HEK293 (cell line): ENCODE results near the gene NOLC1.

ENCODE experiments used
- HOXC10 ChIP-seq: sonication (generic); formaldehyde crosslinking; IDR thresholded peaks from 2 replicates; pipeline ENCODE4 v1.8.1; 2023; ENCODE audit warnings: mild to moderate bottlenecking, missing genetic modification reagents
- MEIS1 ChIP-seq: sonication (generic); formaldehyde crosslinking; IDR thresholded peaks from 2 replicates; pipeline ENCODE4 v1.8.1; 2022; ENCODE audit warnings: missing genetic modification reagents, mild to moderate bottlenecking, borderline replicate concordance
- PBX3 ChIP-seq: sonication (generic); formaldehyde crosslinking; IDR thresholded peaks from 2 replicates; pipeline ENCODE4 v1.8.1; 2022; ENCODE audit warnings: mild to moderate bottlenecking, moderate library complexity, missing genetic modification reagents
- PRDM10 ChIP-seq: fragments of 450-650 bp; formaldehyde crosslinking; IDR thresholded peaks from 2 replicates; pipeline ENCODE4 v1.5.1; 2016; ENCODE audit warnings: missing biosample characterization, missing genetic modification characterization
- SALL2 ChIP-seq: fragments of 450-650 bp; formaldehyde crosslinking; IDR thresholded peaks from 2 replicates; pipeline ENCODE4 v1.5.0; 2017; ENCODE audit warnings: missing biosample characterization, mild to moderate bottlenecking, missing genetic modification characterization, borderline replicate concordance
- SP7 ChIP-seq: fragments of 450-650 bp; formaldehyde crosslinking; IDR thresholded peaks from 2 replicates; pipeline ENCODE4 v1.5.1; 2016; ENCODE audit warnings: missing biosample characterization, missing genetic modification characterization
- YY2 ChIP-seq: fragments of 450-650 bp; formaldehyde crosslinking; IDR thresholded peaks from 2 replicates; pipeline ENCODE4 v1.5.1; 2016; ENCODE audit warnings: missing biosample characterization, missing genetic modification characterization
- ZBTB17 ChIP-seq: fragments of 450-650 bp; formaldehyde crosslinking; IDR thresholded peaks from 2 replicates; pipeline ENCODE4 v1.5.1; 2016; ENCODE audit warnings: missing biosample characterization, missing genetic modification characterization
- ZBTB21 ChIP-seq: fragments of 450-650 bp; formaldehyde crosslinking; IDR thresholded peaks from 2 replicates; pipeline ENCODE4 v1.5.1; 2017; ENCODE audit warnings: missing biosample characterization, missing genetic modification characterization
- ZFP41 ChIP-seq: fragments of 450-650 bp; formaldehyde crosslinking; IDR thresholded peaks from 2 replicates; pipeline ENCODE4 v1.5.1; 2016; ENCODE audit warnings: missing biosample characterization, missing genetic modification characterization, borderline replicate concordance
- ZFP69B ChIP-seq: fragments of 450-650 bp; formaldehyde crosslinking; IDR thresholded peaks from 2 replicates; pipeline ENCODE4 v1.5.1; 2016; ENCODE audit warnings: missing biosample characterization, missing genetic modification characterization
- ZNF10 ChIP-seq: fragments of 450-650 bp; formaldehyde crosslinking; IDR thresholded peaks from 2 replicates; pipeline ENCODE4 v1.5.1; 2017; ENCODE audit warnings: missing biosample characterization, missing genetic modification characterization
- ZNF114 ChIP-seq: fragments of 450-650 bp; formaldehyde crosslinking; IDR thresholded peaks from 2 replicates; pipeline ENCODE4 v1.5.0; 2017; ENCODE audit warnings: missing biosample characterization, missing genetic modification characterization
- ZNF138 ChIP-seq: fragments of 450-650 bp; formaldehyde crosslinking; IDR thresholded peaks from 2 replicates; pipeline ENCODE4 v1.5.1; 2016; ENCODE audit warnings: missing biosample characterization, missing genetic modification characterization, borderline replicate concordance
- ZNF18 ChIP-seq: fragments of 450-650 bp; formaldehyde crosslinking; IDR thresholded peaks from 2 replicates; pipeline ENCODE4 v1.5.1; 2016; ENCODE audit warnings: missing biosample characterization, missing genetic modification characterization
- ZNF324 ChIP-seq: fragments of 450-650 bp; formaldehyde crosslinking; IDR thresholded peaks from 2 replicates; pipeline ENCODE4 v1.5.1; 2016; ENCODE audit warnings: missing biosample characterization, missing genetic modification characterization
- ZNF510 ChIP-seq: fragments of 450-650 bp; formaldehyde crosslinking; IDR thresholded peaks from 2 replicates; pipeline ENCODE4 v1.5.1; 2018; ENCODE audit warnings: mild to moderate bottlenecking, missing genetic modification characterization, missing biosample characterization; ENCODE audit not compliant: insufficient replicate concordance
- ZNF518A ChIP-seq: fragments of 450-650 bp; formaldehyde crosslinking; conservative IDR thresholded peaks from 2 replicates; pipeline ENCODE4 v1.5.1; 2016; ENCODE audit warnings: low read depth, missing biosample characterization, missing genetic modification characterization
- ZNF624 ChIP-seq: fragments of 450-650 bp; formaldehyde crosslinking; IDR thresholded peaks from 2 replicates; pipeline ENCODE4 v1.5.1; 2017; ENCODE audit warnings: missing biosample characterization, missing genetic modification characterization
- ZNF645 ChIP-seq: fragments of 450-650 bp; formaldehyde crosslinking; IDR thresholded peaks from 2 replicates; pipeline ENCODE4; 2016; ENCODE audit warnings: missing biosample characterization, missing genetic modification characterization
- ZNF660 ChIP-seq: fragments of 450-650 bp; IDR thresholded peaks from 2 replicates; pipeline ENCODE4 v1.5.1; 2018; ENCODE audit warnings: missing biosample characterization, mild to moderate bottlenecking, missing genetic modification characterization
- ZNF670 ChIP-seq: fragments of 450-650 bp; formaldehyde crosslinking; IDR thresholded peaks from 2 replicates; pipeline ENCODE4 v1.5.1; 2016; ENCODE audit warnings: missing biosample characterization, missing genetic modification characterization, low read depth
- ZNF704 ChIP-seq: fragments of 450-650 bp; formaldehyde crosslinking; IDR thresholded peaks from 2 replicates; pipeline ENCODE4 v1.5.1; 2016; ENCODE audit warnings: missing biosample characterization, missing genetic modification characterization
- ZNF747 ChIP-seq: fragments of 450-650 bp; formaldehyde crosslinking; IDR thresholded peaks from 2 replicates; pipeline ENCODE4 v1.5.1; 2016; ENCODE audit warnings: missing biosample characterization, missing genetic modification characterization
- ZNF76 ChIP-seq: fragments of 450-650 bp; formaldehyde crosslinking; IDR thresholded peaks from 2 replicates; pipeline ENCODE4; 2016; ENCODE audit warnings: low read depth, missing biosample characterization, missing genetic modification characterization, borderline replicate concordance
- ZNF843 ChIP-seq: fragments of 450-650 bp; formaldehyde crosslinking; IDR thresholded peaks from 2 replicates; pipeline ENCODE4 v1.5.1; 2016; ENCODE audit warnings: missing biosample characterization, missing genetic modification characterization

The NOLC1 gene

GRCh38 chr10:102151774-102152544 is at the start of gene NOLC1 (continued):
- TF ChIP-seq PRDM10 (tag by site-specific recombination) (peak; percentile 98), PBX3 (CRISPR knock-in tag) (peak; percentile 92; the same call in 1 of the 2 replicates), YY2 (peak; percentile 91), ZNF660 (tag by site-specific recombination) (peak; percentile 83), ZBTB21 (tag by site-specific recombination) (peak; percentile 98), MEIS1 (no peak), ZFP69B (peak; percentile 98), ZNF510 (no peak), ZNF114 (tag by site-specific recombination) (no peak), ZFP41 (no peak), ZNF645 (tag by site-specific recombination) (no peak), SP7 (tag by site-specific recombination) (peak; percentile 85), SALL2 (no peak), ZNF747 (tag by site-specific recombination) (no peak), ZNF18 (tag by site-specific recombination) (no peak), ZBTB17 (tag by site-specific recombination) (peak; percentile 93), ZNF518A (tag by site-specific recombination) (peak; percentile 94), ZNF76 (tag by site-specific recombination) (peak; percentile 96), ZNF624 (tag by site-specific recombination) (no peak), ZNF324 (tag by site-specific recombination) (peak; percentile 79; the same call in 1 of the 2 replicates), ZNF670 (tag by site-specific recombination) (no peak), ZNF138 (tag by site-specific recombination) (no peak), ZNF704 (no peak; the same call in 1 of the 2 replicates), ZNF843 (no peak; the same call in 1 of the 2 replicates), ZNF10 (tag by site-specific recombination) (peak; percentile 92), HOXC10 (CRISPR knock-in tag) (peak; percentile 87)
